DMS79 (cell line): Measurements from ENCODE around the gene COL23A1.

Experiments
- DNase-seq: peaks from one replicate; lab custom pipeline; 2025; lab: John Stamatoyannopoulos, UW

The COL23A1 gene

GRCh38 chr5:178554311-178554710 is 35.9 kb downstream of the COL23A1 start:
- no peak for DNase-seq

GRCh38 chr5:178553517-178553916 is 36.7 kb downstream of the COL23A1 start:
- no peak for DNase-seq

GRCh38 chr5:178551468-178551867 is 38.7 kb downstream of the COL23A1 start:
- DNase-seq: no peak

GRCh38 chr5:178551059-178551458 is 39.1 kb downstream of the COL23A1 start:
- no peak for DNase-seq

- no peak for DNase-seq
These were observed 41.4 kb downstream of the COL23A1 start for GRCh38 chr5:178548746-178549145.

- no peak for DNase-seq
These were observed 42.3 kb downstream of the COL23A1 start for GRCh38 chr5:178547753-178548415.

GRCh38 chr5:178547052-178547666 is 43.0 kb downstream of the COL23A1 start:
- DNase-seq: no peak

- no peak for DNase-seq
These were observed 43.5 kb downstream of the COL23A1 start for GRCh38 chr5:178546675-178547033.

GRCh38 chr5:178545941-178546674 is 44.1 kb downstream of the COL23A1 start:
- DNase-seq: no peak

- DNase-seq: no peak
These were observed 45.0 kb downstream of the COL23A1 start for GRCh38 chr5:178545176-178545575.

GRCh38 chr5:178544166-178544834 is 45.9 kb downstream of the COL23A1 start:
- no peak for DNase-seq

- no peak for DNase-seq
These were observed 47.7 kb downstream of the COL23A1 start for GRCh38 chr5:178542455-178542854.

- DNase-seq: no peak
These were observed 49.7 kb downstream of the COL23A1 start for GRCh38 chr5:178540526-178540925.

- DNase-seq: no peak
These were observed 51.4 kb downstream of the COL23A1 start for GRCh38 chr5:178538741-178539229.

GRCh38 chr5:178537467-178538371 is 52.5 kb downstream of the COL23A1 start:
- peak; percentile 2 for DNase-seq

- DNase-seq: no peak
These were observed 53.4 kb downstream of the COL23A1 start for GRCh38 chr5:178536541-178537466.

GRCh38 chr5:178535299-178536175 is 54.7 kb downstream of the COL23A1 start:
- no peak for DNase-seq

- DNase-seq: no peak
These were observed 57.1 kb downstream of the COL23A1 start for GRCh38 chr5:178533136-178533535.

GRCh38 chr5:178532666-178533065 is 57.5 kb downstream of the COL23A1 start:
- no peak for DNase-seq
